Heart right ventricle (tissue), 16 donors: Measurements from ENCODE around the gene FAM234B. TPM values are rescaled to one million over a fixed set of nuclear protein-coding genes. Genes with fewer than 3 reads are reported as not detected.

Source experiments
- ATAC-seq, 8 donors: fragments of 200-7000 bp; cut with Tn5 transposase; one replicate each; pipeline ENCODE4 v1.9.1; 2020; ENCODE audit warnings: mild to moderate bottlenecking in 8 of 8, moderate library complexity in 8 of 8, moderate number of reproducible peaks in 1 of 8
- DNase-seq, 2 donors: peaks; one replicate each; pipeline ENCODE4 v3.0.0-alpha.2; 2020
- H3K27ac ChIP-seq, 10 donors: fragments of 200-600 bp; sonication (generic) in 2 of 10; one replicate each; pipeline versions ENCODE4 v1.5.0 to v1.8.0; 2020 to 2022; ENCODE audit warnings: mild to moderate bottlenecking in 3 of 10
- H3K27me3 ChIP-seq, 7 donors: fragments of 200-600 bp; one replicate each; pipeline ENCODE4 v1.8.0; 2021 to 2022; ENCODE audit warnings: mild to moderate bottlenecking in 2 of 7
- H3K36me3 ChIP-seq, 9 donors: fragments of 200-600 bp; sonication (generic) in 1 of 9; one replicate each; pipeline versions ENCODE4 v1.5.0 to v1.8.0; 2020 to 2022; ENCODE audit warnings: mild to moderate bottlenecking in 2 of 9
- H3K4me1 ChIP-seq, 9 donors: fragments of 200-600 bp; sonication (generic) in 1 of 9; one replicate each; pipeline versions ENCODE4 v1.5.0 to v1.8.0; 2020 to 2022; ENCODE audit warnings: mild to moderate bottlenecking in 4 of 9
- H3K4me3 ChIP-seq, 10 donors: fragments of 200-600 bp; sonication (generic) in 2 of 10; one replicate each; pipeline versions ENCODE4 v1.5.0 to v1.8.0; 2020 to 2022; ENCODE audit warnings: mild to moderate bottlenecking in 7 of 10, moderate library complexity in 2 of 10
- H3K9me3 ChIP-seq, 11 donors: fragments of 200-600 bp in 10 of 11; sonication (generic) in 2 of 11; one replicate each; pipeline versions ENCODE4 v1.5.0 to v1.8.0; 2013 to 2022; ENCODE audit warnings: mild to moderate bottlenecking in 2 of 11, control low read depth in 1 of 11, moderate library complexity in 1 of 11
- WGBS, 2 donors: extraction: QIAGEN DNeasy Blood & Tissue Kit; methylation state at CpG; one replicate each; pipeline ENCODE4 v1.1.7; 2013; ENCODE audit warnings: inconsistent platforms in 1 of 2; 5-methylcytosine and 5-hydroxymethylcytosine counted together
- intact Hi-C, 10 donors: fragments of 100-400 bp; cut with DNase I; formaldehyde crosslinking; loops; one replicate each; pipeline versions ENCODE4 v1.11.1 to v1.14.2; 2022
- polyA plus RNA-seq, 2 donors: library from polyadenylated mRNA; stranded (reverse); fragments of 200-250 nt; gene quantifications; one replicate each; pipeline ENCODE4 v1.2.3, GENCODE V29; 2013
- total RNA-seq, 10 donors: library from RNA; stranded (reverse); fragmentation: NEBNext Ultra II Directional in 3 of 10; extraction: Animal tissue kit (Norgen Biotek cat#: 25700) in 3 of 10; gene quantifications; one replicate each; pipeline versions ENCODE4 v1.2.1 to v1.2.4, GENCODE V29; 2021 to 2023
- TF ChIP-seq, protein P1 (sequence below), 9 donors: fragments of 200-600 bp; sonication (generic) in 2 of 9; IDR thresholded peaks; one replicate each; pipeline versions ENCODE4 v1.5.0 to v1.8.0; 2021 to 2022; ENCODE audit warnings: antibody characterized with exemption in 9 of 9, mild to moderate bottlenecking in 5 of 9, moderate library complexity in 1 of 9
- donor health status: Arrhythmogenic right ventricular cardiomyopathy.
- donor health status: ischemic (EF 13 %, LVEDD 7.1; RV severe dilation, severe dysfunction).
- donor health status: healthy with polysubstance abuse.
- donor health status: DM: no; HTN: yes; CAD: no.
- donor health status: DM: no; HTN: no; CAD: no.
- donor health status: ischemic (EF 25% LVEDD 6.9; RV normal size, moderate dysfunction).
- donor health status: ischemic (EF 25% LVEDD 5.7; RV mildly dilated, moderate dysfunction).
- donor health status: healthy.
- donor health status: DM: yes; HTN: yes; CAD: no.
- donor health status: Ischemic cardiomyopathy.
- donor health status: ischemic (EF 35%, LVEDD 5.7; RV mildly dilated, moderate dysfunction).
- donor health status: nonischemic (EF 11% LVEDD 7.7; RV severe dilation, severe dysfunction).
- donor health status: DM: yes; HTN: yes; CAD: no.
- donor health status: PGD.
- donor health status: ischemic (EF 29% LVEDD 5.4; RV normal size, mild dysfunction).
- donor health status: nonischemic (EF 23%, LVEDD 6.1; RV moderate dilation, normal function).

FAM234B gene
- total and polyA plus RNA-seq, 12 donors = 0.59 to 3.6 (median 2.2) TPM

DNA sequence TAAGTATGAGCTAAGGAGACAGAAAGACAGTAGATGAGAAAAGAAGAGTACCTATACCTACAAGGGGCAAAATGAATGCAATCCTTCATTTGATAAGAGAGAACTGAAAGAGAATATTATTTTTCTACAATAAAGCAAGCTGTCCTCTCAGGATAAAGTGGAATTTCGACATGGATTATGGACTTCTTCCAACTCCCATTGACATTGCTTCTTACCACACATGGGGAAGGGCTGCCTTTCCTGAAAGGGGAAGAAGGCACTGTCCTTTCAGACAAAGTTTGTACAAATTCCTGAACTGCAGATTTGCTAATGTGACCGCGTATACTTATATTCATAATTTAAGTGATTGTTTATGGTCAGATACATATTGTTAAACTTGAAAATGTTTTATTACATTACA, 39.8 kb upstream of the FAM234B start:
- Histone ChIP-seq H3K4me1 (peaks cover under 1 to 27% (median 12%) of the 10 kb centered on the region in 9 donors), H3K27me3 (no peaks in the 10 kb centered on the region), H3K4me3 (no peak overlapping the region), H3K27ac (no peak overlapping the region), H3K36me3 (no peaks in the 10 kb centered on the region), H3K9me3 (no peaks in the 10 kb centered on the region)
- ATAC-seq (no peak), DNase-seq (no peak)
- TF ChIP-seq, protein P1, sequence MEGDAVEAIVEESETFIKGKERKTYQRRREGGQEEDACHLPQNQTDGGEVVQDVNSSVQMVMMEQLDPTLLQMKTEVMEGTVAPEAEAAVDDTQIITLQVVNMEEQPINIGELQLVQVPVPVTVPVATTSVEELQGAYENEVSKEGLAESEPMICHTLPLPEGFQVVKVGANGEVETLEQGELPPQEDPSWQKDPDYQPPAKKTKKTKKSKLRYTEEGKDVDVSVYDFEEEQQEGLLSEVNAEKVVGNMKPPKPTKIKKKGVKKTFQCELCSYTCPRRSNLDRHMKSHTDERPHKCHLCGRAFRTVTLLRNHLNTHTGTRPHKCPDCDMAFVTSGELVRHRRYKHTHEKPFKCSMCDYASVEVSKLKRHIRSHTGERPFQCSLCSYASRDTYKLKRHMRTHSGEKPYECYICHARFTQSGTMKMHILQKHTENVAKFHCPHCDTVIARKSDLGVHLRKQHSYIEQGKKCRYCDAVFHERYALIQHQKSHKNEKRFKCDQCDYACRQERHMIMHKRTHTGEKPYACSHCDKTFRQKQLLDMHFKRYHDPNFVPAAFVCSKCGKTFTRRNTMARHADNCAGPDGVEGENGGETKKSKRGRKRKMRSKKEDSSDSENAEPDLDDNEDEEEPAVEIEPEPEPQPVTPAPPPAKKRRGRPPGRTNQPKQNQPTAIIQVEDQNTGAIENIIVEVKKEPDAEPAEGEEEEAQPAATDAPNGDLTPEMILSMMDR (IDR thresholded peaks at IDR 0.05) = no peak
- intact Hi-C loops = loop anchor here in 6 of 10 donors (5.0 to 10.0 kb wide), 6 partner anchors 38 to 210 kb away; partner anchors contain the start of genes GSG1 (in 2 of the 6) and FAM234B (in 1 of the 6)
- WGBS, 2 donors = 85 to 89% methylated on average over 3 of the region's 3 CpGs

DNA sequence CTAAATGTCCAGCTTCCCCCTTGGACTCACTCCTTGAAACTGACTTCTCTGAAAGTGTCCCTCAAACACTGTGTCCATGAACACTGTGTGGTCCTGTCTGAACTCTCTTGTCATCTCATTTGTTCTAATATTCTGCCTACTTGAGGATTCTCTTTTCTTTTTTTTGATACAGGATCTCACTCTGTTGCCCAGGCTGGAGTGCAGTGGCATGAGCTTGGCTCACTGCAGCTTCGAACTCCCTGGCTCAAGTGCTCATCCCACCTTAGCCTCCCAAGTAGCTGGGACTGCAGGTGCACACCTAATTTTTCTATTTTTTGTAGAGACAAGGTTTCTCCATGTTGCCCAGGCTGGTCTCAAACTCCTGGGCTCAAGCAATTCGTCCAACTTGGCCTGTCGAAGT, 39.2 kb upstream of the FAM234B start:
- no peaks in the 10 kb centered on the region for H3K27me3 ChIP-seq
- TF ChIP-seq, protein P1 (IDR thresholded peaks at IDR 0.05) = no peak
- WGBS, 2 donors = 75 to 87% methylated on average over 3 of the region's 3 CpGs
- no peaks in the 10 kb centered on the region for H3K36me3 ChIP-seq
- peaks cover 0 to 23% (median 10%) of the 10 kb centered on the region in 9 donors for H3K4me1 ChIP-seq
- no peaks in the 10 kb centered on the region for H3K9me3 ChIP-seq
- H3K27ac ChIP-seq = no peak overlapping the region
- intact Hi-C loops = loop anchor here in 6 of 10 donors (5.0 to 10.0 kb wide), 6 partner anchors 37 to 210 kb away; partner anchors contain the start of genes GSG1 (in 2 of the 6) and FAM234B (in 1 of the 6)
- H3K4me3 ChIP-seq = no peak overlapping the region
- DNase-seq (no peak), ATAC-seq (no peak)

DNA sequence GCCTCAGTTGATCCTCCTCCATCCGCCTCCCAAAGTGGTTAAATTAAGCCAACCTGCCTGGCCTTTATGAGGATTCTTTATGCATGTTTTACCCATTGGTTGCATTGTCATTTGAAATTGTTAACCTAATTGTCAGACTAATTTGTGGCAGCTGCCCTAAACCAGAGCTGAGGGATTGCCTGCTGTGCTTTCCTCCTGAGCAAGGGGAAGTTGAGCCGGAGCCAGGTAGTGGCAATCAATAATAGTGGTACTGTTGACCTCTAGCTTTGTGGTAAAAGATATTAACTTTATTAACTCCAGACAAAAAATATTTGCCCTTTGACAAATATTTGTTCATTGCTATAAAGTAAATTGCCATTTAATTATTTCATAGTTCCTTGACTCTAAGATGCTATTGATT, 38.5 kb upstream of the FAM234B start:
- ATAC-seq = no peak
- Histone ChIP-seq H3K36me3 (no peaks in the 10 kb centered on the region), H3K27ac (no peak overlapping the region), H3K9me3 (no peaks in the 10 kb centered on the region), H3K4me3 (no peak overlapping the region), H3K4me1 (peaks cover 0 to 19% (median 10%) of the 10 kb centered on the region in 9 donors), H3K27me3 (no peaks in the 10 kb centered on the region)
- intact Hi-C loops = loop anchor here in 2 of 10 donors (10.0 kb wide), 1 partner anchor 209 kb away; no protein-coding TSS in a partner anchor
- WGBS, 2 donors = 95 to 98% methylated on average over 2 of the region's 2 CpGs
- TF ChIP-seq, protein P1 (IDR thresholded peaks at IDR 0.05) = no peak
- DNase-seq = no peak

DNA sequence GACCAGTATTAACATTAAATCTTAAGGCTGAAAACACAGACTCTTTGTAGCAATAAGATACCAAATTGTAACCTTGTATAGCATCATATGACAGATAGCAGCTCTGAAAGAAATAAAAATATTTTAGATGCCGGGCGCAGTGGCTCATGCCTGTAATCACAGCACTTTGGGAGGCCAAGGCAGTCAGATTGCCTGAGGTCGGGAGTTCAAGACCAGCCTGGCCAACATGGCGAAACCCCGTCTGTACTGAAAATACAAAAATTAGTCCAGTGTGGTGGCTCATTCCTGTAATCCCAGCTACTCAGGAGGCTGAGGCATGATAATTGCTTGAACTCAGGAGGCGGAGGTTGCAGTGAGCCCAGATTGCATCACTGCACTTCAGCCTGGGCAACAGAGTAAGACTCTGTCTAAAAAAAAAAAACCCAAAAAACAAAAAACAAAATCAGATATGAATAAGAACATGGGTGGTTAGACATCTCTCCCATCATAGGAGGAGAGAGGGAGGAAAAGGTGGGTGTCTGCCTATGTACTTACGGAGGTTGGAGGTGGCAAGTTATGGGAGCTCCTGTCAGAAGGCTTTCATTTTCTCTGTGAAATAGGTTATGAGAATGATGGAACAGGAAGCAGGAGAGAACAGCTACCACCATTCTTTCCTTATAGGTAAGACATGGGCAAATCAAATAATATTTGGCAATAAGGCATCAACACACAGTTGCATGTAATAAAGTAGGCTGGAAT, 36.5 kb upstream of the FAM234B start:
- intact Hi-C loops = loop anchor here in 2 of 10 donors (10.0 kb wide), 1 partner anchor 207 kb away; no protein-coding TSS in a partner anchor
- no peaks in the 10 kb centered on the region for H3K9me3 ChIP-seq

More for the DNA sequence above, 36.5 kb upstream of the FAM234B start:
- Histone ChIP-seq H3K27ac (no peak overlapping the region), H3K4me1 (peaks cover 0 to 1% (median 0%) of the 10 kb centered on the region in 9 donors), H3K27me3 (no peaks in the 10 kb centered on the region), H3K4me3 (no peak overlapping the region), H3K36me3 (no peaks in the 10 kb centered on the region)
- ATAC-seq (no peak), DNase-seq (no peak)
- TF ChIP-seq, protein P1 (IDR thresholded peaks at IDR 0.05) = no peak
- 93 to 94% methylated on average over 7 of the region's 7 CpGs for WGBS, 2 donors
